ENCODE results near the gene RBP5. TPM values are rescaled to one million over a fixed set of nuclear protein-coding genes. Genes with fewer than 3 reads are reported as not detected.

RBP5 gene
- total and polyA plus RNA-seq, 9 of the 15 experiments (the other 6 are each of a cell fraction or from before 2014, with no cell fraction given): 8.6 to 22.5 (median 11.4) TPM

- no peak for TF ChIP-seq ZNF146 (CRISPR knock-in tag; IDR thresholded peaks at IDR 0.05; ENCODE audit: unreplicated experiment)
- no peak for TF ChIP-seq SOX6 (IDR thresholded peaks at IDR 0.05)
- no peak for TF ChIP-seq NKRF (IDR thresholded peaks at IDR 0.05; ENCODE audit: borderline replicate concordance)
- TF ChIP-seq ERF (CRISPR knock-in tag; IDR thresholded peaks at IDR 0.05): no peak
- no peak for TF ChIP-seq PYGO2 (tag; IDR thresholded peaks at IDR 0.05)
- no peak for TF ChIP-seq ZNF644 (tag; IDR thresholded peaks at IDR 0.05; ENCODE audit: low read depth)
- no peak for TF ChIP-seq CHD4 (IDR thresholded peaks at IDR 0.05; ENCODE audit: insufficient read depth, insufficient replicate concordance, low read depth, low read length, poor library complexity, severe bottlenecking)
- no peak for TF ChIP-seq ZNF197 (CRISPR knock-in tag; IDR thresholded peaks at IDR 0.05; ENCODE audit: low read depth)
- TF ChIP-seq HINFP (tag; conservative IDR thresholded peaks at IDR 0.05; ENCODE audit: low read depth): no peak
- TF ChIP-seq U2AF2 (optimal IDR thresholded peaks at IDR 0.05; ENCODE audit: low read depth, low read length): no peak
Measured at GRCh38 chr12:7092986-7093460, 35.7 kb downstream of the RBP5 start (continued).
